NCI-H82 (cell line): ENCODE measurements around the gene NCLN.
"Not testable (repeated sequence)": the region's sequence is repeated elsewhere in the genome, so short reads cannot be mapped to it uniquely, and the experiment has no call there.

Experiments used
- DNase-seq: peaks from one replicate; lab custom pipeline; 2025; lab: John Stamatoyannopoulos, UW

Gene NCLN

GRCh38 chr19:3154957-3155736 is 30.6 kb upstream of the NCLN start:
- DNase-seq, result peak; percentile 21

GRCh38 chr19:3157096-3157845 is 28.5 kb upstream of the NCLN start:
- DNase-seq, result no peak

- DNase-seq, result no peak
Observed at GRCh38 chr19:3159565-3159964, 26.2 kb upstream of the NCLN start.

GRCh38 chr19:3160219-3160618 is 25.5 kb upstream of the NCLN start:
- no peak for DNase-seq

GRCh38 chr19:3161453-3161852 is 24.3 kb upstream of the NCLN start:
- no peak for DNase-seq

GRCh38 chr19:3162418-3163229 is 23.1 kb upstream of the NCLN start:
- DNase-seq, result peak; percentile 34

- DNase-seq, result peak; percentile 79
Observed at GRCh38 chr19:3163230-3163886, 22.4 kb upstream of the NCLN start.

- no peak for DNase-seq
Observed at GRCh38 chr19:3163943-3164342, 21.8 kb upstream of the NCLN start.

- DNase-seq, result no peak
Observed at GRCh38 chr19:3167533-3168272, 18.0 kb upstream of the NCLN start.

GRCh38 chr19:3171894-3172672 is 13.6 kb upstream of the NCLN start:
- DNase-seq, result no peak

GRCh38 chr19:3172673-3173000 is 13.1 kb upstream of the NCLN start:
- not testable (repeated sequence) for DNase-seq

- no peak for DNase-seq
Observed at GRCh38 chr19:3175781-3176714, 9.7 kb upstream of the NCLN start.

- no peak for DNase-seq
Observed at GRCh38 chr19:3176715-3177501, 8.8 kb upstream of the NCLN start.

- no peak for DNase-seq
Observed at GRCh38 chr19:3178377-3178972, 7.3 kb upstream of the NCLN start, which contains the start of gene S1PR4. Gene S1PR4, plus strand, starts transcription at chr19:3178769. Its CDS starts 24 bp downstream, at chr19:3178793.

- DNase-seq, result no peak
Observed at GRCh38 chr19:3178973-3179738, 6.6 kb upstream of the NCLN start.

- DNase-seq, result no peak
Observed at GRCh38 chr19:3179739-3180293, 5.9 kb upstream of the NCLN start.
